GM19351 (cell line): ENCODE data around the gene RASSF4.

Experiments used
- ATAC-seq: cut with Tn5 transposase; IDR thresholded peaks from one replicate; pipeline ENCODE4 v1.9.1; 2021; ENCODE audit warnings: mild to moderate bottlenecking, moderate library complexity; ENCODE audit not compliant: unreplicated experiment

Gene RASSF4

GRCh38 chr10:44961931-44962750 lies 2.5 kb downstream of the RASSF4 start:
- ATAC-seq: no peak

DNA sequence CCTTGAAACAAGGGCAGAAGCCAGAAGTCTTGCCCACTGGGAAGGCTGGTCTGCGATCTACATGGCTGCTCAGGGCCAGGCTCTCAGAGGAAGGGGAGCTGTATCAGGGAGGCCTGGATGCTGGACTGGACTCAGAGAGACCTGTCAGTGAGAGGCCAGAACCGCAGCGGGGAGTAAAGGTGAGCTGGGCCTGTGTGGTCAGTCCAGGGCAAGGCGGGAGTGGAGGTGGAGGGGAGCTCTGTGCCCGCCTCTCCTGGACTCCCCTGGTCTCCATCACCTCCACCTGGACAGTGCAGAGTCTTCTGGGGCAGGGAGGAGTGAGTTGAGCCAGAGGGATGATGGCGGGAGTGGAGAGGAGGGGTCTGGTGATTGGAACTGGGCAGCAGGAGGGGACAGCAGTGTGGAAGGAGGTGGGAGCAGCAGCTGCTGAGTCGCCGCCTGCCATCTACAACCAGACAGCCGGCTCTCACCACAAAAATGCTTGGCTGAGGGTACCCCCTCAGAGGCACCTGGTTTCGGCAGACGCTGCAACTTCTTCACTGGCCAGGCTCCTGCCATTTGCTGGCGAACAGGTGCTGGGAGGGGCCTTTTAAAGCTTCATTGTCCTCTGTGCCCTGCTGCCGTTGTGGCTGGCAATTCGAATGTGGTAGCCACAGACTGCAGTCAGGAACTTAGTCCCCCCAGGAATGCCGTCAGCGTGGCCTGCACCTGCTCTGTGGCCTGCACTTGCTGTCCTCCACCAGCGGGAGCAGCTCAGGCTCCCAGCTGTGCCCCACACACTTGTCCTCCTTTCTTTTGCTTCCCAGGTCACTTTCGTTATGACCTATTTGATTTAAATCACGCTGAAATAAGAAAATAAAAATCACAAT lies 3.5 kb downstream of the RASSF4 start:
- no peak for ATAC-seq

DNA sequence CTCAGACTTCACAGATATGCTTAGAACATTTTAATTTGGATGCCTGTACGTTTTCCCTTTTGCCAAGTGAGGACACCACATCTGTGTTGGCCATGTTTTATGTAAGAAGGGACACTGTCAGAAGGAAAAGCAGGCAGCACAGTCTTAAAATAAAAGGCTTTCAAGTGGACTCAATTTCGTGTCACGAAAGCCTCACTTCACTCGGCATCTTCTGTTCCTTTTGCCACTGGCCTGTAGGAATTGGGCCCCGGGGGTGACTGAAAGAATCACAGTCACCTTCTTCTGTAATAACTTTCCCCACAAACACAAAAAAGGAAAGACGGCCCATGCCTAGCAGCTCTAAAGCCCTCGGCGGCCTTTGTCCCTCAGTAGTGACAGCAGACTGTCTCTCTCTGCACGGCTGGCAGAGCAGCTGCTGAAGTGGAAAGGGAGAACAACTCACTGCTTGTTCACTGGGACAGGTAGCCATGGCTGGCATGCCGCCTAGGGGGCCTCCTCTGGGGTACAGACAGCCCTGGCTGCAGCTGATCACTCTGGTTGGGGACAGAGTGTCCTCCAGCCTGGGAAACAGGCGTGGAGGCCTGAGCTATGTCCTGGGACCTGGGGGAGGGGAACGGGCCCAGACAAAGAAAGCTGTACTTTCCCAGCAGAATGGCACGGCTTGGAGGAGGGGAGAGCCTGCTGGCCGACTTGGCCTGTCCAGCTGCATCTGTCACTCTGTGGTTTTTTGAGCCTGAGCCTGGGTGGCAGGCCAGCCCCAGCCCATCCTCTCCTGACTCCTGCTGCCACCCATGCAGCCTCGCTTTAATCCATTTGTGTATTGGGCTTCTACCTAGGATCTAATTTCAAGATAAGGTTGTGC lies 4.4 kb downstream of the RASSF4 start:
- no peak for ATAC-seq

DNA sequence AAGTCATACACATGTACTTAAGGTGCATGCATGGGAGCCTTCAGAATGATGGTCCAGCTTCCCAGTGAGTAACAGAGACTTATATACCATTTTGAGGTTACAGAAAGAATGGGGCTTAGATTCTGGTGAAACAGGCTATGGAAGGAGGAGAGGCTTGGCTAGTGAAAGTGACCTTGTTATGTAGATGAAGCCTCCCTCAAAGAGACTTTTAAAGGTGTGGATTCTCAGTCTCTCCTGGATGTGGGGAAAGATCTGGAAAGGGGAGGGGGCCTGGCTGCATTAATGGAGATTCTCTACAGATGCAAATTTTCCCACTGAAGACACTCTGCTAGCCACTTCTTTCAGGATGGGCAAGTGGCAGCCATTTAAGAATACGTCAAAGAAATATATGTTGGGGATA lies 5.5 kb downstream of the RASSF4 start:
- ATAC-seq: no peak

DNA sequence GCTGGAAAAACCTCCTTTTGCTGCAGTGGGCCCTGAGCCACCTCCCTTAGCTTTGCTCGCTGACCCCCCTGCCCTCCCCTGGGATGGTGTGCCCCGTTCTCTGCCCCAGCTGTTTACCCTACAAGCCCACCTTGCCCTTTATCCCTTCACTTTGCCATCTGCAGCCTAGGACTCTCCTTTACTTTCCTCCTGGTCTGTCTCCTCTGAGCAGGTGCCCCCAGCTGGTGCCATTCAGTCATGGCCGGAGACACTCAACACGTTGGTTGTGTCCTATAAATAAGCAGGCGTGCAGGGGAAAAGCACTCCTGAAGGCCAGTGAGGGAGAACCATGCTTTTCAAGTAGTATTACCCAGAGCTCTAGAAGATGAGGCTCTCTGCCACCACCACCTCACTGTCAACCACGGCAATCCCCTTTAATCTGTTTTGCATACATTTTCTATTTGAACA lies 6.1 kb downstream of the RASSF4 start:
- peak; percentile 39 for ATAC-seq

GRCh38 chr10:44966129-44966815 lies 6.7 kb downstream of the RASSF4 start:
- ATAC-seq: peak; percentile 27

DNA sequence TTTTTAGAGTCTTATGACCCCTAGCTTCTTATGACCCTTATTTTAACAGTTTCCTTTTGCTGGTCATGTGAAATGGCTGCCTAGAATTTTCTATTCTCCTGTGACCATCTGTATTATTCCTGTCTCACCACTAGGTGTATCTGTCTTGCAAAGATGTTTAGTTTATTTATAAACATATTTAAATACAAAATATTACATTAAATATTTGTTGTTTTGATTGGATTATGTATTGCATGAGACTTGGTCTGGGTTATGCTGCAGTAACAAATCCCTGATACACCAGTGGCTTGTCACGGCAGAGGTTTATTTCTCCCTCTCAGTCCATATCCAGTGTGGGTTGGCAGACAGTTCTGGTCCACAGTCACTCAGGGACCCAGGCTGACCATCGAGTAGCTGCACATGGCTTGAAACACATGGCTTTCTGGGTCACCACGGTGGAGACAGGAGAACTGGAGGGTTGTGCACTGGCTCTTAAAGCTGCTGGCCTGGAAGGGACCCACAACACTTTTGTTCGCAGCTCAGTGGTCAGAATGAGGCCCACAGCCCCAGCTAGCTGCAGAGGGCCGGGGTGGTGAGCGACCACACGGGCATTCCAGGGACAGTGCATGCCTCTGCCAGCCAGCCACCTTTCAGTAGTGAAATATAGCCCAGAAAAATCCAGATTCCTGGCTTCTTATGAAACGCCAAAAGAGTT lies 7.4 kb downstream of the RASSF4 start:
- no peak for ATAC-seq

- ATAC-seq: no peak
These were observed 8.0 kb downstream of the RASSF4 start for GRCh38 chr10:44967616-44968015.

GRCh38 chr10:44968091-44968490 lies 8.5 kb downstream of the RASSF4 start:
- no peak for ATAC-seq

DNA sequence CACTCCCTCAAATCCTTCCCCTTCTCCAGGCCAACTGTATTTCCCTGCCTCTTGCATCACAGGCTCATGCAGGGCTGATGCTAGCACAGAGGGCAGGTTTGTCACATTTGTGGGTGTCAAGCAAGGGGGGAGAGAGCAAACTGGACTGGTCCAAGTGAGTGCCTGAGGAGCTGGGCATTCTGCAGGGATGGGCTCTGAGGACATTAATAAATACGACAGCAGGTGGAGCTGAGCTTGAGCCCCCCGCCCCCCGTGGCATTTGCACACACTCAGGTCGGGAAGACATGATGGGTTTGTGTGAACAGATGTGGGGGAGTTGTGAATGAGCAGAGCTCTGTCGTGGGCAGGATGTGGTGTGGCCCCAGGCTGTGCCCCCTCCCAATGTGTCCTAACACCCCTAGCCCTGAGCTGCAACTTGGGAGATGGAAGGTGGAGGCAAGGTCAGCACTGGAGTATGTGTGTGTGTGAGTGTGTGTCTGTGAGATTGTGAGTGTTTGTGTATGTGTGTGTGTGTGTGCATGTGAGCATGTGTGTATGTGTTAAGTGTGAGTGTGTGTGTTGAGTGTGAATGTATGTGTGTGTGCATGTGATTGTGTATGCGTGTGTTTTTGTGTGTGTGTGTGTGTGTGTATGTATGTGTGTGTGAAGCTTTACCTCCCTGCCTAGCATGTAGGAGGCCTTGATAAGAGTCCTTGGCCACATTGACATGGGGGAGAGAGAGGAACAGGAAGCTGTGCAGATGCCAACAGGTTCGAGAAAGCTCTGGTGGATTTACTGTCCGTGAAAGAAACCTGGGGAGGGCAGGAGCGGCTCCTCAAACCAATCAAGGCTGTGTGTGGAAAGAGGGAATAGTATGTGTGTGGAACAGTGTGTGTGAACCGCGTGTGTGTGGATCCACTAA lies 9.1 kb downstream of the RASSF4 start:
- ATAC-seq: no peak

GRCh38 chr10:44969854-44970253 lies 10.3 kb downstream of the RASSF4 start:
- ATAC-seq: no peak

- ATAC-seq: no peak
These were observed 11.3 kb downstream of the RASSF4 start for GRCh38 chr10:44970812-44971395.

DNA sequence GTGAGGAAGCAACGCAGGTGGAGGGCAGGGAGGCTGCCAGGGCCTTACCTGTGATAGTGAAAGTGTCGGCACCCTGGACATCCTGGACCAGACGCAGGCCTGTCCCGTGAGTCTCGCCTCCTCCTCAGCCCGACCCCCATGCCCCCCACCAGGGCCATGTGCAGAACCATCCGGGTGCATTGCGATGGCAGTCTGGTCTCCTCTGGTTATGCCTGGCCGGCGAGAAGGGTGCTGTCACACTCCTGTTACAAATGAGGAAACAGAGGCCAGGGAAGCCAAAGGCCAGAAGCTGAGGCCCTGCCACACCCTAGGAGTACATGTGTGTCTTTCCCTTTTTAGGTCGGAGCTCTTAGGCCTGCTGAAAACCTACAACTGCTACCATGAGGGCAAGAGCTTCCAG lies 11.8 kb downstream of the RASSF4 start:
- ATAC-seq: no peak

DNA sequence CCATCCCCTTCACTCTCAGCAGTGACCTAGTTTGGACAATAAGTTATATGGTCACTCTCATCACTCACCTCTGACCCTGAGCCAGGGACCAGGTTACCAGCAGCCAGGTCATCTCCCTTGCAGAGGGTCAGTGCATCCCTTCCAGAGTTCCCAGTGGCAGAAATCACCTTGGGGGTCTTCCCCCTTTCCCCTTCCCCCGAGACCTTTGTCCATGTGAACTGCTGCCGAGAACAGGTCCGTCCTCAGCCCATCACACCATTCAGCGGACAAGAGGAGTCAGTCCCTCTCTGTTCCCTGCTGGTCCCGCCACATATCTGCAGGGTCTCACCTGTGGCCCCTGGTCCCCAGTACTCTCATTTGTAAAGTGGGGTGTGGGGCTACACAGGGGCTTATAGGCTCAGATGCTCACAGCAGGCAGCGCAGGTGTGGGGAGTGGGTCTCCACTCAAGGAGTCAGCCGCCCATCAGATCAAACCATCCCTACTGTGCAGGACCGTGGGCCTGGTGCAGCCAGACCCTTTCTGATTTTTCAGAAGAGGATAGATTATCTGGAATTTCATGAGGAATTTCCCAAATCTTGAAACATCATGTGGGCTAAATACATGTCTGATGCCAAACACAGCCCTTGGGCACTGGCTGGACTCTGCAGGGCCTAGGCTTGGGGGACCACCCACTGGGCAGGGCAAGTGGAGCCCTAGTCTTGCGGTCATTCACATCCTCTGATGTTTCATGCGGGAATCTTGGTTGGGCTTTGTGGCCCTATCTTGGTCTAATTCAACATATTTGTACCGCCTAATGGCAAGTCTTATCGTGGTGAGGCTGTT lies 12.5 kb downstream of the RASSF4 start:
- no peak for ATAC-seq

DNA sequence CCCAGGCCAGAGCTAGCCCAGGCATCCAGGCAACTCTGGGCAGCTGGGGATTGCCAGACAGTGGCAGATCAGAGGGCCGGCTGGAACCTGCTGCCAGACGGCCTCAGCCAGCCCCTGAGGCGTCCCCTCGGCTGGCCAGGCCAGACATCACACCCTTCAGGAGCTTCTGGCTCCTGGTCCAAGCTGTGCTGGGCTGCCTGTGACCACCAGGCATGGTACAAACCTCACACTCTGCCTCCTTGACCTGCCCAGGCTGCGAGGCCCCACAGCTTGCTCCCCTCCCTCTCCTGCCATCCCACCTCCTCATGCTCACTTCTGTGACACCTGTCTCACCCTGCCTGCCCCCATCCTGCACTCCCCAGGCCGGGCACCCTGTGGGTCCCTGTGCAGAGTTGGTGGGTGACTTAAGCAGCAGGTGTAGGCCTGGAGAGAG lies 13.3 kb downstream of the RASSF4 start:
- no peak for ATAC-seq

DNA sequence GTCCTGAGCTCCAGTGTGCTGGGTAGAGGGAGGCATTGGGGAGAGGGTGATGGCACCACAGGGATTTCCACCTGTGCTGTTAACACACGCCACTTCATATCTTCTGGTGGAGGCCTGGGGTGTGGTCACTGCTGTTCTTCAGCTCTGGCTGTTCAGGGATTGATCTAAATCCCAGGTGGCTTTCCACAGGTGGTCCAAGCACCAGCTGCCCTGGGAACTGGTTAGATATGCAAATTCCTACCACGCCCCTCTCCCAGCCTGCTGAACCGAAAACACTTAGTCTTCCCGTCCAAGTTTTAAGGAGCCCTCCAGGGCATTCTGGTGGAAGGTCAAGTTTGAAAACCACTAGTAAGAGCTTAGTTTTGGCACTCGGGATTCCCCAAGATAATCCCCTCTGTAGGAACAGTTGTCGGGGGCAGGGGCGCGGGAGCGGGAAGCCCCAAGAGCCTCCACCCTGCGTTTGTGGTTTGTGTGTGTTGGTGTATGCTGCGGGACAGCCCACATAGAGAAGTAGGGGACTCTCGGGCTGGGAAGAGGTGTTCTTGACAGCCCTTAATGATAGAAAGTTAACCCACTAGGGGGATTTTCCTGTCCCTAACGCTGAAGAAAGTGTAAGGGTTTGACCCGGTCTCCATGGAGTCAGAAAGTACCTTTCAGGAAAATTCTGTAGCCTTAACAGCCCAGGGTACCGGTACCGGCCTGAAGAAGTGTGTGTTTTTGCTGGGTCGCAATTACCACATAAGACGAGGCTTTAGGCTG lies 13.9 kb downstream of the RASSF4 start:
- peak; percentile 24 for ATAC-seq
